ACC112 (cell line): ENCODE results near the gene NTPCR.

Experiments used
- H2AFZ ChIP-seq: fragments of 200-600 bp; sonication (generic); one replicate; pipeline ENCODE4 v1.6.0; 2017; ENCODE audit warnings: antibody characterized with exemption, low read length; ENCODE audit not compliant: unreplicated experiment
- H3K27ac ChIP-seq: fragments of 200-600 bp; sonication (generic); 2 replicates; pipeline ENCODE4 v1.5.1; 2014; ENCODE audit warnings: low read depth, mild to moderate bottlenecking, antibody characterized with exemption, low read length, moderate library complexity
- H3K27me3 ChIP-seq: fragments of 200-600 bp; sonication (generic); 2 replicates; pipeline ENCODE4 v1.6.1; 2014; ENCODE audit warnings: mild to moderate bottlenecking, antibody characterized with exemption, low read length, moderate library complexity, mixed read lengths; ENCODE audit not compliant: insufficient read depth
- H3K36me3 ChIP-seq: fragments of 200-600 bp; sonication (generic); 2 replicates; pipeline ENCODE4 v1.6.1; 2016; ENCODE audit warnings: mild to moderate bottlenecking, antibody characterized with exemption, low read length, moderate library complexity, mixed read lengths; ENCODE audit not compliant: insufficient read depth
- H3K4me1 ChIP-seq: fragments of 200-600 bp; sonication (generic); one replicate; pipeline ENCODE4 v1.6.1; 2016; ENCODE audit warnings: low read length, mixed read lengths; ENCODE audit not compliant: insufficient read depth, unreplicated experiment, control insufficient read depth
- H3K4me3 ChIP-seq: fragments of 200-600 bp; sonication (generic); 2 replicates; pipeline ENCODE4 v1.5.1; 2014; ENCODE audit warnings: mild to moderate bottlenecking, low read depth, low read length
- H3K79me2 ChIP-seq: fragments of 200-600 bp; sonication (generic); one replicate; pipeline ENCODE4 v1.6.0; 2016; ENCODE audit warnings: low read length; ENCODE audit not compliant: control insufficient read depth, unreplicated experiment, insufficient read depth

NTPCR gene

GRCh38 chr1:232964601-232965000 is 14.2 kb downstream of the NTPCR start:
- Histone ChIP-seq H2AFZ (no peak overlapping the region), H3K4me1 (peaks cover 20% of the 10 kb centered on the region), H3K27me3 (no peaks in the 10 kb centered on the region), H3K27ac (no peak overlapping the region), H3K36me3 (no peaks in the 10 kb centered on the region), H3K4me3 (no peak overlapping the region), H3K79me2 (no peaks in the 10 kb centered on the region)

- no peaks in the 10 kb centered on the region for H3K79me2 ChIP-seq
- H3K4me1 ChIP-seq: peaks cover 20% of the 10 kb centered on the region
- H3K36me3 ChIP-seq: no peaks in the 10 kb centered on the region
- no peaks in the 10 kb centered on the region for H3K27me3 ChIP-seq
- H2AFZ ChIP-seq: no peak overlapping the region
- no peak overlapping the region for H3K4me3 ChIP-seq
- H3K27ac ChIP-seq: no peak overlapping the region
Observed at GRCh38 chr1:232965124-232965911, 14.9 kb downstream of the NTPCR start.

GRCh38 chr1:232965912-232966217 is 15.5 kb downstream of the NTPCR start:
- peaks cover 20% of the 10 kb centered on the region for H3K4me1 ChIP-seq
- H3K36me3 ChIP-seq: no peaks in the 10 kb centered on the region; the same call in 1 of the 2 replicates
- H3K27me3 ChIP-seq: no peaks in the 10 kb centered on the region
- no peak overlapping the region for H3K27ac ChIP-seq
- H2AFZ ChIP-seq: no peak overlapping the region
- H3K79me2 ChIP-seq: no peaks in the 10 kb centered on the region
- no peak overlapping the region for H3K4me3 ChIP-seq

GRCh38 chr1:232966663-232967062 is 16.3 kb downstream of the NTPCR start:
- no peaks in the 10 kb centered on the region for H3K27me3 ChIP-seq
- peaks cover 20% of the 10 kb centered on the region for H3K4me1 ChIP-seq
- no peak overlapping the region for H2AFZ ChIP-seq
- no peak overlapping the region for H3K4me3 ChIP-seq
- H3K36me3 ChIP-seq: peaks cover 8% of the 10 kb centered on the region
- H3K27ac ChIP-seq: no peak overlapping the region
- H3K79me2 ChIP-seq: no peaks in the 10 kb centered on the region

- no peak overlapping the region for H2AFZ ChIP-seq
- H3K4me3 ChIP-seq: no peak overlapping the region
- H3K4me1 ChIP-seq: peaks cover 8% of the 10 kb centered on the region
- no peaks in the 10 kb centered on the region for H3K79me2 ChIP-seq
- H3K27me3 ChIP-seq: no peaks in the 10 kb centered on the region
- no peak overlapping the region for H3K27ac ChIP-seq
- peaks cover 23% of the 10 kb centered on the region for H3K36me3 ChIP-seq
Observed at GRCh38 chr1:232968391-232968790, 18.0 kb downstream of the NTPCR start.

- Histone ChIP-seq H3K4me3 (no peak overlapping the region), H3K79me2 (no peaks in the 10 kb centered on the region), H3K27me3 (no peaks in the 10 kb centered on the region), H3K4me1 (peaks cover 7% of the 10 kb centered on the region), H3K36me3 (peaks cover 29% of the 10 kb centered on the region), H3K27ac (no peak overlapping the region), H2AFZ (no peak overlapping the region)
Observed at GRCh38 chr1:232968965-232969364, 18.6 kb downstream of the NTPCR start.

GRCh38 chr1:232969799-232970198 is 19.4 kb downstream of the NTPCR start:
- no peak overlapping the region for H3K27ac ChIP-seq
- no peak overlapping the region for H3K4me3 ChIP-seq
- no peaks in the 10 kb centered on the region for H3K79me2 ChIP-seq
- H3K4me1 ChIP-seq: peaks cover 7% of the 10 kb centered on the region
- peaks cover 37% of the 10 kb centered on the region for H3K36me3 ChIP-seq
- H2AFZ ChIP-seq: no peak overlapping the region
- no peaks in the 10 kb centered on the region for H3K27me3 ChIP-seq

- Histone ChIP-seq H3K79me2 (no peaks in the 10 kb centered on the region), H3K27ac (no peak overlapping the region), H3K4me1 (peaks cover 7% of the 10 kb centered on the region), H3K4me3 (no peak overlapping the region), H3K36me3 (peaks cover 40% of the 10 kb centered on the region), H2AFZ (no peak overlapping the region), H3K27me3 (no peaks in the 10 kb centered on the region)
Observed at GRCh38 chr1:232970508-232970907, 20.1 kb downstream of the NTPCR start.

- Histone ChIP-seq H3K27ac (no peak overlapping the region), H3K4me1 (peaks cover 4% of the 10 kb centered on the region), H3K36me3 (peaks cover 40% of the 10 kb centered on the region), H3K27me3 (no peaks in the 10 kb centered on the region), H2AFZ (no peak overlapping the region), H3K79me2 (no peaks in the 10 kb centered on the region), H3K4me3 (no peak overlapping the region)
Observed at GRCh38 chr1:232973652-232974611, 23.5 kb downstream of the NTPCR start.

- peaks cover 40% of the 10 kb centered on the region for H3K36me3 ChIP-seq
- no peaks in the 10 kb centered on the region for H3K4me1 ChIP-seq
- no peak overlapping the region for H3K27ac ChIP-seq
Observed at GRCh38 chr1:232974971-232975370, 24.6 kb downstream of the NTPCR start.

More at GRCh38 chr1:232974971-232975370, 24.6 kb downstream of the NTPCR start:
- Histone ChIP-seq H2AFZ (no peak overlapping the region), H3K4me3 (no peak overlapping the region), H3K79me2 (no peaks in the 10 kb centered on the region), H3K27me3 (no peaks in the 10 kb centered on the region)
